Astrocyte (in vitro differentiated cells and primary cell): ENCODE measurements around the gene PTPRT.

Experiments used
- EZH2 ChIP-seq: IDR thresholded peaks from 2 replicates; pipeline ENCODE4 v1.6.1; 2012; ENCODE audit warnings: mild to moderate bottlenecking, low read length, inconsistent platforms; ENCODE audit not compliant: insufficient read depth
- TF ChIP-seq, protein P1 (sequence below): IDR thresholded peaks from 2 replicates; pipeline ENCODE4 v1.5.1; 2011; ENCODE audit warnings: low read depth, mild to moderate bottlenecking, inconsistent platforms, low read length, moderate library complexity; ENCODE audit not compliant: insufficient read depth

DNA sequence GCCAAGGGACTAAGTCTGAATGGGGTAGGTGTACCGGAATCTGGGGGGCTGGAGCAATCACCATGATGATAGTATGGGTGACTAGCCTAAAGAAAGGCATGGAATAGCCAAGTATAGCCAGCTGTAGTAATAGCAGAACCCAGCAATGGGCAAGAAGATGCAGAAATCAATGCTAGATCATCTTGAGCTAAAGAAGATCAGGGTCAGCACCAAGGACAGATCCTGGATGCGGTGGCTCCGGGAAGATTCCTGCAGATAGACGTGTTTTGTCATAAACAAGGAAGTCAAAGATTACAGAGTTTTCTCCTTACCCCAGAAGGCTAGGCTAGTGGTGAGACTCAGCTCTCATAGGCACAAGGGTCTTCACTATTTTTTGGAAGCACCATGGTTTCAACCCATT lies 1009.9 kb downstream of the PTPRT start:
- TF ChIP-seq, protein P1, sequence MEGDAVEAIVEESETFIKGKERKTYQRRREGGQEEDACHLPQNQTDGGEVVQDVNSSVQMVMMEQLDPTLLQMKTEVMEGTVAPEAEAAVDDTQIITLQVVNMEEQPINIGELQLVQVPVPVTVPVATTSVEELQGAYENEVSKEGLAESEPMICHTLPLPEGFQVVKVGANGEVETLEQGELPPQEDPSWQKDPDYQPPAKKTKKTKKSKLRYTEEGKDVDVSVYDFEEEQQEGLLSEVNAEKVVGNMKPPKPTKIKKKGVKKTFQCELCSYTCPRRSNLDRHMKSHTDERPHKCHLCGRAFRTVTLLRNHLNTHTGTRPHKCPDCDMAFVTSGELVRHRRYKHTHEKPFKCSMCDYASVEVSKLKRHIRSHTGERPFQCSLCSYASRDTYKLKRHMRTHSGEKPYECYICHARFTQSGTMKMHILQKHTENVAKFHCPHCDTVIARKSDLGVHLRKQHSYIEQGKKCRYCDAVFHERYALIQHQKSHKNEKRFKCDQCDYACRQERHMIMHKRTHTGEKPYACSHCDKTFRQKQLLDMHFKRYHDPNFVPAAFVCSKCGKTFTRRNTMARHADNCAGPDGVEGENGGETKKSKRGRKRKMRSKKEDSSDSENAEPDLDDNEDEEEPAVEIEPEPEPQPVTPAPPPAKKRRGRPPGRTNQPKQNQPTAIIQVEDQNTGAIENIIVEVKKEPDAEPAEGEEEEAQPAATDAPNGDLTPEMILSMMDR = no peak
- TF ChIP-seq EZH2 = no peak
